ENCODE results near the gene RNF208.

DNA sequence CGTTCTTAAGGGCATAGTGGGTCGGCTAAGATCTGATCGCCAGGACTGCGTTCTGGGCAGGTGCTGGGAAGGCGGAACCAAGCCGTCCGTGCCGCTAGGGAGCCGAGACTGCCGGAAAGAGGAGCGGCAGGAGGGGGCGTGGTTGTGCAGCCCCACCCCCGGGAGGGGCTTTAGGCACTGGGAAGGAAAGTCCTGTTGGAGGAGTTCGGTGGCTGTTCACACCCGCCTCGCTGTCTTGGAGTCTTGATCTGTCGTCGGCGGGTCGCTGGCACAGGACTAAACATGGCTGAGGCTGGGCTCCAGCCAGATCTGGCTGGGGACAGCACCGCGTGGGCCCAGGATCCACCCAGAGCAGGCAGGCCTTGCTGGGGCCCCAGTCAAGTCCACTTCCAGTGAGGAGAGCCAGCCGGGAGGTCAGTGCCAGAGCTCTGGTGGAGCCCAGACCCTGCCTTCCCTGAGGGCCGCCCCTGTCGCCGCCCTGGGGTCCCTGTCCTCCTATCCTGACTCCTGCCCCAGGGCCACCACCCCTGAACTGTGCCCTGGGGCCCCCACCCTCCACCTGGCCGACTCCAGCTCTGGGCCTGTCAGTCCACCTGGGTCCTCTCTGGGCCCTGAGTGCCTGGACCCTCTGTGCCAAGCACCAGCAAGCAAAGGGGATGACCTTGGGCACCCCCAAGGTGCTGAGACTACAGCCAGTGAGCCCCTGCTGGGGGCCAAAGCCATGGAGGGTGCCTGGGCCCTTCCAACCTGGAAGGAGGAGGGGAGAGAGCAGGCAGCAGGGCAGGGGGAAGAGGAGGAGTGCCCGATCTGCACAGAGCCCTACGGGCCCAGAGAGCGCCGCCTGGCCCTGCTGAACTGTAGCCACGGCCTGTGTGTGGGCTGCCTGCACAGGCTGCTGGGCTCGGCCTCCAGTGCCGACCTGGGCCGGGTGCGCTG lies 4.5 kb downstream of the RNF208 start:
- TF ChIP-seq POLR2A (IDR thresholded peaks at IDR 0.05; ENCODE audit: low read depth, low read length) (no peak), BHLHE40 (IDR thresholded peaks at IDR 0.05; ENCODE audit: low read depth, low read length) (no peak), RCOR1 (IDR thresholded peaks at IDR 0.05; ENCODE audit: insufficient replicate concordance, low read length) (no peak), SMC3 (IDR thresholded peaks at IDR 0.05; ENCODE audit: low read depth, low read length) (no peak), MAFK (IDR thresholded peaks at IDR 0.05; ENCODE audit: low read depth, low read length) (no peak), MAZ (IDR thresholded peaks at IDR 0.05; ENCODE audit: borderline replicate concordance, low read depth, low read length) (no peak), RFX5 (IDR thresholded peaks at IDR 0.05; ENCODE audit: low read depth, low read length) (no peak), FOS (IDR thresholded peaks at IDR 0.05; ENCODE audit: low read depth, low read length) (no peak), MXI1 (IDR thresholded peaks at IDR 0.05; ENCODE audit: borderline replicate concordance, low read depth, low read length) (no peak)
- TF ChIP-seq, protein P1, sequence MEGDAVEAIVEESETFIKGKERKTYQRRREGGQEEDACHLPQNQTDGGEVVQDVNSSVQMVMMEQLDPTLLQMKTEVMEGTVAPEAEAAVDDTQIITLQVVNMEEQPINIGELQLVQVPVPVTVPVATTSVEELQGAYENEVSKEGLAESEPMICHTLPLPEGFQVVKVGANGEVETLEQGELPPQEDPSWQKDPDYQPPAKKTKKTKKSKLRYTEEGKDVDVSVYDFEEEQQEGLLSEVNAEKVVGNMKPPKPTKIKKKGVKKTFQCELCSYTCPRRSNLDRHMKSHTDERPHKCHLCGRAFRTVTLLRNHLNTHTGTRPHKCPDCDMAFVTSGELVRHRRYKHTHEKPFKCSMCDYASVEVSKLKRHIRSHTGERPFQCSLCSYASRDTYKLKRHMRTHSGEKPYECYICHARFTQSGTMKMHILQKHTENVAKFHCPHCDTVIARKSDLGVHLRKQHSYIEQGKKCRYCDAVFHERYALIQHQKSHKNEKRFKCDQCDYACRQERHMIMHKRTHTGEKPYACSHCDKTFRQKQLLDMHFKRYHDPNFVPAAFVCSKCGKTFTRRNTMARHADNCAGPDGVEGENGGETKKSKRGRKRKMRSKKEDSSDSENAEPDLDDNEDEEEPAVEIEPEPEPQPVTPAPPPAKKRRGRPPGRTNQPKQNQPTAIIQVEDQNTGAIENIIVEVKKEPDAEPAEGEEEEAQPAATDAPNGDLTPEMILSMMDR (conservative IDR thresholded peaks at IDR 0.05; ENCODE audit: low read depth, low read length): no peak
- TF ChIP-seq, protein P2, sequence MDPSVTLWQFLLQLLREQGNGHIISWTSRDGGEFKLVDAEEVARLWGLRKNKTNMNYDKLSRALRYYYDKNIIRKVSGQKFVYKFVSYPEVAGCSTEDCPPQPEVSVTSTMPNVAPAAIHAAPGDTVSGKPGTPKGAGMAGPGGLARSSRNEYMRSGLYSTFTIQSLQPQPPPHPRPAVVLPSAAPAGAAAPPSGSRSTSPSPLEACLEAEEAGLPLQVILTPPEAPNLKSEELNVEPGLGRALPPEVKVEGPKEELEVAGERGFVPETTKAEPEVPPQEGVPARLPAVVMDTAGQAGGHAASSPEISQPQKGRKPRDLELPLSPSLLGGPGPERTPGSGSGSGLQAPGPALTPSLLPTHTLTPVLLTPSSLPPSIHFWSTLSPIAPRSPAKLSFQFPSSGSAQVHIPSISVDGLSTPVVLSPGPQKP (IDR thresholded peaks at IDR 0.05; ENCODE audit: borderline replicate concordance, low read depth, low read length): no peak
